ENCODE data around the gene CDK3.

The CDK3 gene

DNA sequence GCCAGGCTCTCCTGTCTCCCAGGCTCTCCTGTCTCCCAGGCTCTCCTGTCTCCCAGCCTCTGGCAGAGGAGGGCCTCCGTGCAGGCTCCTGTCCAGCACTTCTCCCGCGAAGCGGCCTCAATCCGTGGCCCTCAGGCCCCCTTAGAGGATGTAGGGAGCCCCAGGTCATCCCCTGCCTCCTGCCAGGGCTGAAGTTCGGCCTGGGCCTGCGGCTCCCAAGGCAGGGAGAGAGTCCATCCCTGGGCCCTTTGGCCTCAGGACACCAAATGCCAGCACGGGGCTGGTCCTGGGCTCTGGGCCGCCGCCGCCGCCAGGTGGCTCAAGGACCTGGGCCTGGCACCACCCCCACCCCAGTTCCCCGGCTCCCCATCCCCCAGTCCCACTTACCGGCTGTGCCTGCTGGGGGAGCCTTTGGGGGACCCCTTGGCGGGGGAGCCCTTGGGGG, 26.1 kb downstream of the CDK3 start:
- DNase-seq (ENCODE audit: low read depth): no peak
- no peak overlapping the region for H3K4me3 ChIP-seq (ENCODE audit: low read depth, low read length)
- TF ChIP-seq, protein P1, sequence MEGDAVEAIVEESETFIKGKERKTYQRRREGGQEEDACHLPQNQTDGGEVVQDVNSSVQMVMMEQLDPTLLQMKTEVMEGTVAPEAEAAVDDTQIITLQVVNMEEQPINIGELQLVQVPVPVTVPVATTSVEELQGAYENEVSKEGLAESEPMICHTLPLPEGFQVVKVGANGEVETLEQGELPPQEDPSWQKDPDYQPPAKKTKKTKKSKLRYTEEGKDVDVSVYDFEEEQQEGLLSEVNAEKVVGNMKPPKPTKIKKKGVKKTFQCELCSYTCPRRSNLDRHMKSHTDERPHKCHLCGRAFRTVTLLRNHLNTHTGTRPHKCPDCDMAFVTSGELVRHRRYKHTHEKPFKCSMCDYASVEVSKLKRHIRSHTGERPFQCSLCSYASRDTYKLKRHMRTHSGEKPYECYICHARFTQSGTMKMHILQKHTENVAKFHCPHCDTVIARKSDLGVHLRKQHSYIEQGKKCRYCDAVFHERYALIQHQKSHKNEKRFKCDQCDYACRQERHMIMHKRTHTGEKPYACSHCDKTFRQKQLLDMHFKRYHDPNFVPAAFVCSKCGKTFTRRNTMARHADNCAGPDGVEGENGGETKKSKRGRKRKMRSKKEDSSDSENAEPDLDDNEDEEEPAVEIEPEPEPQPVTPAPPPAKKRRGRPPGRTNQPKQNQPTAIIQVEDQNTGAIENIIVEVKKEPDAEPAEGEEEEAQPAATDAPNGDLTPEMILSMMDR (IDR thresholded peaks at IDR 0.05; ENCODE audit: low read depth, low read length): no peak
- TF ChIP-seq MYC (IDR thresholded peaks at IDR 0.05; ENCODE audit: low read depth, low read length) (no peak), POLR2A (IDR thresholded peaks at IDR 0.05; ENCODE audit: extremely low read depth, insufficient read length) (no peak)
- TF ChIP-seq, protein P2, sequence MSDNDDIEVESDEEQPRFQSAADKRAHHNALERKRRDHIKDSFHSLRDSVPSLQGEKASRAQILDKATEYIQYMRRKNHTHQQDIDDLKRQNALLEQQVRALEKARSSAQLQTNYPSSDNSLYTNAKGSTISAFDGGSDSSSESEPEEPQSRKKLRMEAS (IDR thresholded peaks at IDR 0.05; ENCODE audit: low read depth, low read length): no peak

DNA sequence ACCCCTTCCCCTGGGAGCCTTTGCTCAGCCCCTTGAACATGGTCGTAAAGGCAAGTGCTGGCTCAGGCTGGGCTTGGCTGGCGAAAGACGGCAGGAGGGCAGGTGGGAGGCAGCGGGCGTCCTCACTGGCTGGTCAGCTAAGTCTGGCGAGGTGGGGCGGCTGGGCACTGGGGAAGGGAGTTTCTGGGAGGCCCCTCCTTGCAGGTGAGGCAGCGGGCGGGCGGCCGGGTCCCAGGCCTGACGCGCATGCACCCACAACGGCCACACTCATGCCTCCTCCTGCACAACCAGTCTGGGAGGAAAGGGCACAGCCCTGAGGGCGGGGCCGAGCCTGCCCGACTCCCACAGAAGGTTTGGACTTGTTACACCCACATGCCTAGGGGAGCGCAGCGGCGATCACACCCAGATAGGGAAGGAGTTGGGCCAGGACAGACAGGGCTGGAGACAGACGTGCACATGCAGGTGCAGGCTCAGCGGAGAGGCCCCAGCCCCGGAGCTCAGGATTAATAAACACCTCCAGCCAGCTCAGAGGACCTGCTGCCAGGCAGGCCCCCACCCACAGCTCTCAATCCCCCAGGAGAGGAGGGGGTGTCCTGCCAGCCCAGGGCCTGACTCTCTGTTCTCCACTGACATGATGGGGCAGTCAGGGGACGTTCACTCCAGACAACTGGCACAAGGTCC, 26.6 kb downstream of the CDK3 start, which contains the start of gene EVPL:
Gene EVPL, minus strand, starts transcription at position 148 of the 681 bp plus-strand sequence. Its CDS starts 108 bp downstream, at position 40.
- peak; percentile 51 for DNase-seq (ENCODE audit: low read depth)
- H3K4me3 ChIP-seq (ENCODE audit: low read depth, low read length): no peak within 1 kb of the TSS
- no peak for TF ChIP-seq MYC (IDR thresholded peaks at IDR 0.05; ENCODE audit: low read depth, low read length)
- TF ChIP-seq, protein P2 (IDR thresholded peaks at IDR 0.05; ENCODE audit: low read depth, low read length): peak; percentile 41; the same call in 1 of the 2 replicates
- TF ChIP-seq, protein P1 (IDR thresholded peaks at IDR 0.05; ENCODE audit: low read depth, low read length): no peak

DNA sequence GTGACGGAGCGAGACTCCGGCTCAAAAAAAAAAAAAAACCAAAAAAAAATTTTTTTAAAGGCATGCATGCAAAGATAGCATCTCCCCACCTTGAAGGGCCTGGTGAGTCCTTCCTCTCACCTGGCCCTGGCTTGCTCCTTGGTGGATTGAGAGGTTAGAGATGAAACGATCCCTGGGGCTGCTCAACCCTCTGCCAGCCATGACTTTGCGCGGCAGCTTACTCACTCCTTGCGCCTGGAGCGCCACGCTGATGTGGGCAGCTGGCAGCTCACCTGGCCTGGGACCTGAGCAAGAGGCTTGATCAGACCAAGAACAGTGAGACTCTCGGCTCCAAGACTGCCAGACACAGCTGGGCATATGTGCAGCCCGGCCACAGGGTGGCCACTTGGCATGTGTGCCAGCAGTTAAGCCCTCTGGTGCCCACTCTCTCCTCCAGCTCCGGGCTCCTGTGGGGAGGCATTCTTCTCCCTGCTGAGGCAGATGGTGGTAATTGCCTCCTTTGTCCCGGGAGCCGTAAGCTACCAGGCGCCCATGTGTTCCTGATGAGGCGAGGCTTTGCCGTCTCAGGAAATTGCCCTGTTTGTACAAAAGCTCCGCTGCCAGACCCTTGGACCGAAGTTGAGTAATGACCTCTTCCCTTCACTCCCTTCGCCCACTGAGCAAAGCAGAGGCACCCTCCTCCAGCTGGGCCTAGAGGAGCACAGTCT, 31.6 kb downstream of the CDK3 start:
- DNase-seq (ENCODE audit: low read depth): no peak
- no peak overlapping the region for H3K4me3 ChIP-seq (ENCODE audit: low read depth, low read length)
- TF ChIP-seq, protein P1 (IDR thresholded peaks at IDR 0.05; ENCODE audit: low read depth, low read length): no peak
- TF ChIP-seq, protein P2 (IDR thresholded peaks at IDR 0.05; ENCODE audit: low read depth, low read length): no peak
- TF ChIP-seq POLR2A (IDR thresholded peaks at IDR 0.05; ENCODE audit: extremely low read depth, insufficient read length): no peak
- TF ChIP-seq MYC (IDR thresholded peaks at IDR 0.05; ENCODE audit: low read depth, low read length): no peak

DNA sequence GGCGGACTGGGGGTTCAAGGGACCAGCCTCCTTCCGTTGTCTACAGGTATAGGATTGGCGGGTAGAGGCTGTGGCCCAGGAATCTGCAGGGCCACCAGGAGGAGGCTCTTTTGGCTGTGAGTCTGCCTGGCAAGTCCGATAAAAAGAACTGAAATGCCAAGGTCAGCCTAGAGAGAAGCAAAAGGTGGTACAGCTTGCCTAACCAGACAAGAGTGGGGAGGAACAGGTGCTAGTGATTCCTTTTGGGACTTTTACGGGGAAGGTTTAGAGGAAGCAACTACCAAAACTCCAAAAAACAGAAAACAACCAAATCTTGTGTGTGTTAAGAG, 32.1 kb downstream of the CDK3 start:
- DNase-seq (ENCODE audit: low read depth): no peak
- TF ChIP-seq, protein P1 (IDR thresholded peaks at IDR 0.05; ENCODE audit: low read depth, low read length): no peak
- TF ChIP-seq MYC (IDR thresholded peaks at IDR 0.05; ENCODE audit: low read depth, low read length) (no peak), POLR2A (IDR thresholded peaks at IDR 0.05; ENCODE audit: extremely low read depth, insufficient read length) (no peak)
- TF ChIP-seq, protein P2 (IDR thresholded peaks at IDR 0.05; ENCODE audit: low read depth, low read length): no peak
- H3K4me3 ChIP-seq (ENCODE audit: low read depth, low read length): no peak overlapping the region

DNA sequence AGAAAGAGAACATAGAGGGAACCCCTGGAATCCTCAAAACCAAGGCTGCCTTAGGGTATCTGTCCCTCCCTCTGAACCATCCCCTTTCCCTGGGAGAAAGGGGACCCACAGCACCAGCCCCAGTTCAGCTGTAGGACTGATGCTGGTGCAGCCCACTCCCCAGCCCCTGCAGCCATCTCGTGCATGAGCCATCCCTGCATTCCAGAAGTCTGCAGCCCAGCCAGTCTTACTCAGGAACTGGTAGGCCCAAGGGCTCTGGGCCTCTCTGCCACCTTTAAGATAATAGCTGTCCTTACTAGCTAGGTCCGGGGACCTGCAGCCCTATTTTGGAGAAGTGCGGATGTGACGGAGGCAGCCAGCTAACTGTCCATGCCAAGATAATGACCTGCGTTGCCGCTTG, 32.5 kb downstream of the CDK3 start:
- no peak overlapping the region for H3K4me3 ChIP-seq (ENCODE audit: low read depth, low read length)
- DNase-seq (ENCODE audit: low read depth): no peak
- TF ChIP-seq MYC (IDR thresholded peaks at IDR 0.05; ENCODE audit: low read depth, low read length) (no peak), POLR2A (IDR thresholded peaks at IDR 0.05; ENCODE audit: extremely low read depth, insufficient read length) (no peak)
- TF ChIP-seq, protein P1 (IDR thresholded peaks at IDR 0.05; ENCODE audit: low read depth, low read length): no peak
- TF ChIP-seq, protein P2 (IDR thresholded peaks at IDR 0.05; ENCODE audit: low read depth, low read length): no peak

All from NB4 (cell line).